Nephron (organoid): ENCODE results near the gene CBX2.

Source experiments
- H3K27ac Mint-ChIP-seq, 3 experiments: 2 replicates each; pipeline ENCODE4 v1.8.0; 2020; ENCODE audit warnings: mixed read lengths in 3 of 3, mild to moderate bottlenecking in 2 of 3, moderate library complexity in 1 of 3
- H3K27me3 Mint-ChIP-seq: 2 replicates; pipeline ENCODE4 v1.8.0; 2021; ENCODE audit warnings: low read depth, mild to moderate bottlenecking, moderate library complexity, mixed read lengths
- H3K36me3 Mint-ChIP-seq: 2 replicates; pipeline ENCODE4 v1.8.0; 2020; ENCODE audit warnings: low read depth, mixed read lengths
- H3K4me1 Mint-ChIP-seq: 2 replicates; pipeline ENCODE4 v1.8.0; 2020; ENCODE audit warnings: mixed read lengths
- H3K4me3 Mint-ChIP-seq, 3 experiments: 2 replicates each; pipeline ENCODE4 v1.8.0; 2020; ENCODE audit warnings: mild to moderate bottlenecking in 3 of 3, mixed read lengths in 3 of 3, moderate library complexity in 2 of 3
- H3K9me3 Mint-ChIP-seq: 2 replicates; pipeline ENCODE4 v1.8.0; 2020; ENCODE audit warnings: mixed read lengths
- TF ChIP-seq, protein P1 (sequence below), 3 experiments: fragments of 200-600 bp; sonication (generic); IDR thresholded peaks; one replicate each; pipeline ENCODE4 v1.5.0; 2021; ENCODE audit warnings: antibody characterized with exemption in 3 of 3; ENCODE audit not compliant: unreplicated experiment in 3 of 3

The CBX2 gene

DNA sequence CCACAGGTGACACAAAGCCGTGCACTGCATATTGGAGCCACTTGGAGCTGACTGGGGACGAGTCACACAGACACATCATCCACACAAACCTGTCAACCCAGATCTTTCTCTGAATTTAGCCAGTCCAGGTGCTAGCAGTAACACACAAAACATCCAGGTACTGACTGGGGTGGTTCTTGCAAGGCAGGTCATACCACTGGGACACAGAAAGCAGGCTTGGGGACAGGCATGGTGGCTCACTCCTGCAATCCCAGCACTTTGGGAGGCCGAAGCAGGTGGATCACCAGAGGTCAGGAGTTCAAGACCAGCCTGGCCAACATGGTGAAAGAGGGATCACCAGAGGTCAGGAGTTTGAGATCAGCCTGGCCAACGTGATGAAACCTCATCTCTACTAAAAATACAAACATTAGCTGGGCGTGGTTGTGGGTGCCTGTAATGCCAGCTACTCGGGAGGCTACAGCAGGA is 32.3 kb upstream of the CBX2 start:
- H3K9me3 Mint-ChIP-seq: no peaks in the 10 kb centered on the region
- H3K36me3 Mint-ChIP-seq: no peaks in the 10 kb centered on the region
- H3K27me3 Mint-ChIP-seq: peaks cover 66% of the 10 kb centered on the region
- H3K27ac Mint-ChIP-seq: no peak overlapping the region
- no peak overlapping the region for H3K4me3 Mint-ChIP-seq
- H3K4me1 Mint-ChIP-seq: peaks cover 9% of the 10 kb centered on the region
- TF ChIP-seq, protein P1, sequence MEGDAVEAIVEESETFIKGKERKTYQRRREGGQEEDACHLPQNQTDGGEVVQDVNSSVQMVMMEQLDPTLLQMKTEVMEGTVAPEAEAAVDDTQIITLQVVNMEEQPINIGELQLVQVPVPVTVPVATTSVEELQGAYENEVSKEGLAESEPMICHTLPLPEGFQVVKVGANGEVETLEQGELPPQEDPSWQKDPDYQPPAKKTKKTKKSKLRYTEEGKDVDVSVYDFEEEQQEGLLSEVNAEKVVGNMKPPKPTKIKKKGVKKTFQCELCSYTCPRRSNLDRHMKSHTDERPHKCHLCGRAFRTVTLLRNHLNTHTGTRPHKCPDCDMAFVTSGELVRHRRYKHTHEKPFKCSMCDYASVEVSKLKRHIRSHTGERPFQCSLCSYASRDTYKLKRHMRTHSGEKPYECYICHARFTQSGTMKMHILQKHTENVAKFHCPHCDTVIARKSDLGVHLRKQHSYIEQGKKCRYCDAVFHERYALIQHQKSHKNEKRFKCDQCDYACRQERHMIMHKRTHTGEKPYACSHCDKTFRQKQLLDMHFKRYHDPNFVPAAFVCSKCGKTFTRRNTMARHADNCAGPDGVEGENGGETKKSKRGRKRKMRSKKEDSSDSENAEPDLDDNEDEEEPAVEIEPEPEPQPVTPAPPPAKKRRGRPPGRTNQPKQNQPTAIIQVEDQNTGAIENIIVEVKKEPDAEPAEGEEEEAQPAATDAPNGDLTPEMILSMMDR (IDR thresholded peaks at IDR 0.05; ENCODE audit: unreplicated experiment in 3 of 3): no peak

DNA sequence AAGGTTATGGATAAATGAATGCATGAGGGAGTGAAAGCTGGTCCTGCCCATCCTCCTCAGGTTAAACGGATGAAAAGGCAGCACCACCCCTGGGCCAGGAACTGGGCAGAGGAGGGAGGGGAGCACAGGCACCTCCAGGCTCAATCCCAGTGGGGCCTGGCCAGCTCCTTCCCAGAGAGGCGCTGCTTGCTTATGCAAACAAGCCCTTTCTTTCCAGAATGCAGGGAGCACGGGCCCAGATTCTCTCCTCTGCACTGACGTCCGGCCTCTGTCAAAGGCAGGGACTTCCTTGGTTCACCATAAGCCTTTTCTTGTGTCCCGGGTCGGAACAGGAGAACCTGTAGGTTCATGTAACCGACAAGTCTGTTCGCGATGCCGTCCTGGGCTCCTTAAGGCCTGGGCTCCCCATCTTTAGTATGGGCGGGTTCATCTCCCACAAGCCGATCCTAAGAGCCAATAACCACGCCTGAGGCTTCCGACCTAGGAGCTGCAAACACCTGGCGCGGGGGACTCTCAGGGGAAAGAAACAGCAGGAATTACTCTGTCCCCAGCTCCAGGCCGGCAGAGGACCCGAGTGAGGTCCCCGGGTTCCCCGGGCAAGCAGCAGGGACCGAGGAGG is 30.9 kb upstream of the CBX2 start:
- H3K27ac Mint-ChIP-seq: no peak overlapping the region
- TF ChIP-seq, protein P1 (IDR thresholded peaks at IDR 0.05; ENCODE audit: unreplicated experiment in 3 of 3): no peak
- peaks cover 9% of the 10 kb centered on the region for H3K4me1 Mint-ChIP-seq
- H3K27me3 Mint-ChIP-seq: peaks cover 75% of the 10 kb centered on the region
- H3K36me3 Mint-ChIP-seq: no peaks in the 10 kb centered on the region
- peak overlapping the region; percentile 61 to 72 (median 62) for H3K4me3 Mint-ChIP-seq
- H3K9me3 Mint-ChIP-seq: no peaks in the 10 kb centered on the region

DNA sequence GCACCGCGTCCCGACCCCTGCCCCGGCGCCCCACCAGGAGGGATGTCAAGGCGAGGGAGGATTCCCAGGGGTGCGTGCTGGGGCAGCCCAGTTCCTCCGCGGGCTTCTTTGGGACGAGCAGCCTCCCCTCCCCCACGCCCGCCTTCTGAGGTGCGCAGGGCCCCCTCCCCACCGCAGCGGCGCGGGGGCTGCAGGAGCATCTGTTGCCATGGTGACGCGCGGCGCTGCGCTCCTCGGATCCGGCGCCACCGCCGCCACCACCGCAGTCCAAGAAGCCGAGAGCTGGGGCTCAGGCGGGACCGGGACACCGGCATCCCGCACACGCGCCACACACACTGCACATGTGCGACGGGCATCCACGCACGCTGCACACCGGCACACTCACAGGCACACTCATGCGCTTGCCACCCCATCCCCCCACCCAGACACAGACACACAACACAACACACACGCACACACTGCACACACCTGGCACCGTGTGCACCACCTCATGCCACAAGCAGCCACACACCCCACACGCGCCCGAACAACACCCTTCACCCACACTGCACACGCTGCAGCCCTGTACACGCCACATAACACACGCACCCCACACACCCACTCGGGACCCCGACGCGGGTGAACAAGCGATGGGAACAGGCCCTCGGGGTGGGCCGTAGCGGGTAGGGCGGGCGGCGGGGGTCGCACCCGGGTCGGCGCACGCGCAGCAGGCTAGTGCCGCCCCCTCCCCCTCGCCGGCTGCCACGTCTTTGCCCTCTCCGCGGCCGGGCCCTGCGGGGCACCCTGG is 30.2 kb upstream of the CBX2 start:
- H3K27me3 Mint-ChIP-seq: peaks cover 79% of the 10 kb centered on the region
- TF ChIP-seq, protein P1 (IDR thresholded peaks at IDR 0.05; ENCODE audit: unreplicated experiment in 3 of 3): no peak
- peaks cover 9% of the 10 kb centered on the region for H3K4me1 Mint-ChIP-seq
- peak overlapping the region; percentile 59 to 76 (median 61) for H3K4me3 Mint-ChIP-seq
- no peaks in the 10 kb centered on the region for H3K9me3 Mint-ChIP-seq
- H3K27ac Mint-ChIP-seq: no peak overlapping the region
- no peaks in the 10 kb centered on the region for H3K36me3 Mint-ChIP-seq

DNA sequence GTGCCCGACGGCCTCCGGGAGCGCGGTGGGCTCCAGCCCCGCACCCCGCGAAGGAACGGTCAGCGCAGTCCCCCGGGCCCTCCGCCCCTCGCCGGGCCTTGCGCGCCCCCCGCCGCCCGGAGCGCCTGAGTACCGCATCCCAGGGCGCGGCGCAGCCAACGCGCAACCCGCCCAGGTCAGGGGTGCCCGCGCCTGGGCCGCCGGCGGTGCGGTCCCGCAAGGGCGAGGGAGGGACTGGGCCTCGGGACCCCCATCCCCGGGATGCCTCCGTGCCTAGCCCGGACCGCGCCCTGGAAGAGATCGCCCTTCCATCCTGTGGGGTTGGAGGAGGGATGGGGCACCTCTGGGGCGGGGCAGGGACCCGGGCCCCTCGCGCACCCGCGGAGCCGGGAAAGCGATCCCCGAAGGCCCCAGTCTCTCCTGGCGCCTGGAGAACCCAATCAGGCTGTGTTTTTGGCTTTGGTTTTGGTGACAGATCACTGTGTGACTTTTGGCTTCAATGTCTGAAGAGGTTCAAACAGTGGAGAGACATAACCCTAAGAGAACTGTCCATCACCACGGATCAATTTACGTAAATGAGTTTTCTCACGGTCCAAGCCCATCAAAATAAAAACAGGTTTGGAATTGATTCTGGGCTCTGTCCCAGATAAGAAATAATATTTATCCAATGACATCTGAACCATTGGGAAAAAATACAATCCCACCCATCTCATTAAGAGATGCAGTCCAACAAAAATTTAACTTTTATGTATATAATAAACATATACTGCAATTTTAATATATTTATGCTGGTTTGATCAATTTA is 29.5 kb upstream of the CBX2 start:
- Mint-ChIP-seq H3K36me3 (no peaks in the 10 kb centered on the region), H3K9me3 (no peaks in the 10 kb centered on the region), H3K4me3 (peak overlapping the region in 1 of 3 experiments; percentile 46), H3K4me1 (peaks cover 9% of the 10 kb centered on the region), H3K27ac (no peak overlapping the region), H3K27me3 (peaks cover 81% of the 10 kb centered on the region)
- TF ChIP-seq, protein P1 (IDR thresholded peaks at IDR 0.05; ENCODE audit: unreplicated experiment in 3 of 3): no peak

DNA sequence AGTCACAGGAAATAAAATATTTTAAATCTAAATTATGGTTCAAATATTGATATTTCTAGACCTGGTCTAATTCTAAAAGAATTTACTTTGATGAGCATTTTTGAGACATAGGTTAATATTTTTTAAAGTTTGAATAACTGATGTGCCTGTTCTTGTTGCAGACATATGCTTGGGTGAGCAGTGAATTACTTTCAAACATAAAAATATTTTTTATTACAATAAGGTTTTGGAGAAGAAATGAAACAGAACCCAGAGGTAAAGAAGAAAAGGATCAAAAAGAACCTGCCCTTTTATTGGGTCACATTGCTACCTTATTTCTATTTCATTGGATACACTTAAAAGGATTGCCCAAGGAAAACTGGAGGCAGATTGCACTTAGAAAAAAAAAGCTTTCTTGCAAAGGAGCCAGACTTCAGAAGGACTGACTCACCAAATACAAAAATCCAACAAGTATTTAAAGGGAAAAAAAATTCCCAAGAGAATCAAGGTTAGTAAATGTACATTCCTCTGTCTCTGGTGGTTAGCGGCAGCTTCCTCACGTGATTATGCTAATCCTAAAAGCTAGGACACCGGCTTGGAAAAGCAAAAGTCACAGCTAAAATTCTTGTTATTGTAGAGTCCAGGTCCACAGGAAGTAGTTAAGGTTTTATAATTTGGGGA is 28.7 kb upstream of the CBX2 start:
- TF ChIP-seq, protein P1 (IDR thresholded peaks at IDR 0.05; ENCODE audit: unreplicated experiment in 3 of 3): no peak
- H3K27ac Mint-ChIP-seq: no peak overlapping the region
- H3K4me3 Mint-ChIP-seq: no peak overlapping the region
- H3K27me3 Mint-ChIP-seq: peaks cover 78% of the 10 kb centered on the region
- H3K36me3 Mint-ChIP-seq: no peaks in the 10 kb centered on the region
- peaks cover 9% of the 10 kb centered on the region for H3K4me1 Mint-ChIP-seq
- no peaks in the 10 kb centered on the region for H3K9me3 Mint-ChIP-seq
